SW480 (cell line): ENCODE results near the gene KLHL35.

Experiments used
- DNase-seq: peaks from one replicate; pipeline ENCODE4 v3.0.0-alpha.2; 2016; ENCODE audit warnings: low spot score

Gene KLHL35

GRCh38 chr11:75432911-75433321, at the start of gene KLHL35:
Gene KLHL35, minus strand, starts transcription at chr11:75433203. Its CDS starts 2,574 bp downstream, at chr11:75430629.
- DNase-seq: no peak

- DNase-seq: no peak
Measured at GRCh38 chr11:75481922-75482606, 49.1 kb upstream of the KLHL35 start.

- DNase-seq: no peak
Measured at GRCh38 chr11:75481223-75481921, 48.4 kb upstream of the KLHL35 start.

DNA sequence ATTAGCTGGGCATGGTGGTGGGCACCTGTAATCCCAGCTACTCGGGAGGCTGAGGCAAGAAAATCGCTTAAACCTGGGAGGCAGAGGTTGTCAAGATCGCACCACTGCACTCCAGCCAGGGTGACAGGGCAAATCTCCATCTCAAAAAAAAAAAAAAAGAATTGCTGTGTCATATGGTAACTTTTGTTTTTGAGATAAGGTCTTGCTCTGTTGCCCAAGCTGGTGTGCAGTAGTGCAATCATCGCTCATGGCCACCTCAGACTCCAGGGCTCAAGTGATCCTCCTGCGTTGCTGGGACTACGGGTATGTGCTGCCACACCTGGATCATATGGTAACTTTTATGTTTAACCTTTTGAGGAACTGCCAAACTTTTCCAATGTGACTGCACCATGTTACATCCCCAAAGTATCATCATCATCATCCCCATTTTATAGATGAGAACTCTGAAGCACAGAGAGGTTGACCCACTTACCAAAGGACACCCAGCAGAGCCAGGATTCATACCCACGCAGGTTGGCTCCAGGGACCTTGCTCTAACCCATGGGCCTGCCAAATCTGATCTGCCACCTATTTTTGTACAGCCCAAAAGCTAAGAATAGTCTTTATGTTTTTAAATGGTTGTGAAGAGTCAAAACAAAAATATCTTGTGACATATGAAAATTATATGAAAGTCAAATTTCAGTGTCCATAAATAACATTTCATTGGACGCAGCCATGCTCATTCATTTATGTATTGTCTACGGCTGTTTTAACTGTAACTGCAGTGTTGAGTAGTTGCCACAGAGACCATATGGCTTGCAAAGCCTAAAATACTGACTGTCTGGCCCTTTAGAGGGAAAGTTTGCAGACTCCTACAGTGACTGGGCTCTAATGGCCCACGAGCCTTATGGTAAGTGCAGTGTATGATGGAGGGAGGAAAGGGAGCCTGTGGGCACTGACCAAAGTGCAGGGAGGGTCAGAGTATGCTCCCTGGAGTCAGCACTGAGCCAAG, 47.5 kb upstream of the KLHL35 start:
- DNase-seq: no peak

GRCh38 chr11:75479597-75480145, 46.7 kb upstream of the KLHL35 start:
- no peak for DNase-seq

DNA sequence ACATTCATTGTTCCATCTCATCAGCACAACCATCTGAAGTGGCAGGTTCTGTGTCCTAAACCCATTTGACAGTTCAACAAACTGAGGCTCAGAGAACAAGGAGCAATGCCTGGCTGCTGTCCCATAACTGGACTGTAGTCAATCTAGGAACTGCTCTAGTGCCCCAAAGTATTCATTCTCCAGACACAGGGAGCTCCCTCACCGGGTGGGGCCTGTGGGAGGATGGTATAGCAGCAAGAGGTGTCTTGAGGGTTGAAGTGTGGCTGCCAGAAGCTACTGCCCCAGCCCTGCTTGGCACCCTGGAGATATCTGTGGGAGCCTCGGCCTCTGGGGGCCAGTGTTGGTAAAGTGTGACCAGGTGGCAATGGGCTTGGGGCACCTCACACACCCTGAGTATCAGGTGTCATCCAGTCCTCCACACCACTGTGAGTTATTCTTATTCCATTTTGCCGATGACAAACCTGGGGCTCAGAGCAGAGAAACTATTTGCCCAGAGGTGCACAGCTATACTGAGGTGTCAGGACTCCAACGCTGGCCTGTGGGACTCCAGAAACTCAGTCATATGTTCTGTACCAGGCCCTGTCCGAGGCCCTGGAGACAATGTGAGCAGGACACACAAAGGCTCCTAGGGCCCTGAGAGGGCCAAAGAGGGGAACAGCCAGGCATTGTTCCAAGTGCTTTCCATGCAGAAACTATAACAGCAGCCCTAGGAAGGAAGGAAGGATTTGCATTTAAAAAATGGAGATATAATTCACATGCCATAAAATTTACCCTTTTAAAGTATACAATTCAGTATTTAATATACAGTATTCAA, 46.0 kb upstream of the KLHL35 start:
- DNase-seq: no peak

GRCh38 chr11:75477614-75477935, 44.6 kb upstream of the KLHL35 start:
- DNase-seq: no peak

GRCh38 chr11:75476739-75477613, 44.0 kb upstream of the KLHL35 start:
- no peak for DNase-seq

- DNase-seq: no peak
Measured at GRCh38 chr11:75475767-75476650, 43.0 kb upstream of the KLHL35 start.

DNA sequence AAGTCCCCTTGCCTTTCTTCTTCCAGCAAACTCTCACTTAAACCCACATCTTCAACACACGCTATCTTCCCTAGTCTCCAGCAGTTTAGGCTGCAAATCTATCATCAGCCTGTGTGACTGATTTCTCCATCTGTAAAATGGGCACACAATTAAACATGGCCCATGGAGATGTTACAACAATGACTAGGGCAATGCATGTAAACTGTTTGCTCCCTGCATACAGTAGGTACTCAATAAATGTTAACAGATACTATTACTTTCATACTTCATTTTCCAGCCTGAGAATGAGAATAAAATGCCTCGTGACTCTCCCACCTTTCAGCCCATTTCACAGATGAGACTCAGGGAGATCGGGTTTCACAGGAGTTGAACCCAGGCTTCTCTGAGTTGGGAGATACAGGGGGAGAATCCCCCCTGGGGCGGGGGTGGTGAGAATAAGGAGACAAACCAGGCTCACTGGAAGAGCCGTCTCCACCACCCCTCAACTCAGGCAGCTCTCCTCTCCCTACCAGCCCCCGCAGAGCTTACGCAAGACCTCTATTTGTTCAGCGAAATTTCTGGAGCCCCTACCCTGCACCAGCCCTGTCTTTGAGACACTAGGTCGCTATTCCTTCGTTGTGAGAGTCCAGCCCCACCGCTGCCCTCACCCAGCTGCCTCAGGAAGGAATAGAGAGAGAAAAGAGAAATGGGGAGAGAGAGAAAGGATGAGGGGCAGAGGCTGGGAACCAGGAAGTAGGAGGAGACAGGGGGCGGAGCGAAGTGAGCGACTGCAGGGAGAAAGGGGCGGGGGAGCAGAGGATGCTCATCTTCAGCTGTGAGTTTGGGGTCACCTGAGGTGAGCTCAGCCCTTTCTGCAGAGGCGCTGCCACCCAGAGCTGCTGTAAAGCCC, 42.1 kb upstream of the KLHL35 start:
- no peak for DNase-seq

- no peak for DNase-seq
Measured at GRCh38 chr11:75474240-75474639, 41.2 kb upstream of the KLHL35 start.

DNA sequence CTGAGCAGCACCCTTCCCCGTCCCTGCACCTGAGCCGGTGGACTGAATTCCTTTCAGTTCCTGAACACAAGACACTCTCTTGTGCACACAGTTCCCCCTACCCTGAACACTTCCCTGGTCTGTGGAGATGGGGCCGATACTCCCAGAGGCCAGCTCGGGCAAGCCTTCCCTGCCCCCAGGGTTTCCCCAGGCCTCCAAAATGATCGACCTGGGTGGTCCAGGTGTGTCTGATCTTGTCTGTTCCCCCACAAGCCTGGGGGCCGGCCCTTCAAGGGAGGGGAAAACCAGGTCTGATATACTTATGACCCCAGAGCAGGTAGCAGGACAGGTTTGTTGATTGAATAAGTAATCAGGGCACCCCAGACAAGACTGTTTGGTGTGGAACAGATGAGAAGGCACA, 40.7 kb upstream of the KLHL35 start:
- no peak for DNase-seq

- no peak for DNase-seq
Measured at GRCh38 chr11:75472081-75472732, 39.2 kb upstream of the KLHL35 start.

- DNase-seq: no peak
Measured at GRCh38 chr11:75471176-75471973, 38.4 kb upstream of the KLHL35 start.

DNA sequence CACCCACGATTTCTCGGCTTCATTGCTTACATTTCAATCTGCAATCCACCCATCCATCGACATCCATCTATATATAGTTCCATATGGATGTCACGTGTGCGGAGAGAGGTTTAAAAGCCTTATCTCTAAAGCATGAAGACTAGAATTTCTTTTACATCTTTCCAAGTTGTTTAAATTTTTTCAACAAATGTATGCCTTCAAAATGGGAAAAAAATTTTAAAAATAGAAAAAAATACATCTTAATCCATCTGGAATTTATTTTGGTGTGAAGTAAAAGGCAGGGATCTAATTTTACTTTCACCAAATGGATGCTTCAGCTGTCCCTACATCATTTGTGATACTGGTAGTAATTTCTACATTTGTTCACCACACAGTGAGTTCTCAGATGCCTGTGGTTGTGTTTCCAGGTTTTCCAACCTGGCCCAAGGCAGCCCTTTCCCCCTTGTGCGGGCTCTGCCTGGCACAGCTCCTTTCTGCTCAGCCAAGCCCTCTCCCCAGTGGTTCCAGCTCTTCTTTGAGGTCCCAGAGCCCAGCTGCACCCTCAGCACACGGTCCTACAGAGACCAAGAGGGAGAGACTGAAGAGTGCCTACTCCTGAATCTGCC, 37.6 kb upstream of the KLHL35 start:
- no peak for DNase-seq

- DNase-seq: no peak
Measured at GRCh38 chr11:75469785-75470405, 36.9 kb upstream of the KLHL35 start.
